K562 (cell line): ENCODE results near the gene FTSJ1. TPM values are rescaled to one million over a fixed set of nuclear protein-coding genes. Genes with fewer than 3 reads are reported as not detected.
A peak's percentile ranks its signal among the peaks of the same experiment; 100 is the strongest.

ENCODE experiments used
- ARHGAP35 ChIP-seq: fragments of 450-650 bp; IDR thresholded peaks from 2 replicates; pipeline ENCODE4 v1.6.1; 2018; ENCODE audit not compliant: partially characterized antibody
- BRD4 ChIP-seq: fragments of 200-600 bp; sonication (generic); IDR thresholded peaks from 2 replicates; pipeline ENCODE4 v1.6.1; 2017; ENCODE audit warnings: inconsistent platforms
- CAMTA2 ChIP-seq: fragments of 250-450 bp; sonication (Bioruptor Pico); conservative IDR thresholded peaks from 2 replicates; pipeline ENCODE4 v1.5.1; 2022
- CC2D1A ChIP-seq: fragments of 450-650 bp; IDR thresholded peaks from 2 replicates; pipeline ENCODE4 v1.6.1; 2017; ENCODE audit warnings: mild to moderate bottlenecking
- CCNT2 ChIP-seq: IDR thresholded peaks from 2 replicates; pipeline ENCODE4 v1.6.1; 2011; ENCODE audit warnings: borderline replicate concordance, low read depth, mild to moderate bottlenecking, moderate library complexity, mixed read lengths, low read length; ENCODE audit not compliant: insufficient read length; ENCODE audit errors: extremely low read depth
- FIP1L1 ChIP-seq: fragments of 200-400 bp; formaldehyde crosslinking; IDR thresholded peaks from 2 replicates; pipeline ENCODE4 v1.6.1; 2018; ENCODE audit warnings: mild to moderate bottlenecking, low read depth, low read length; ENCODE audit not compliant: poor library complexity, severe bottlenecking
- HDAC6 ChIP-seq: IDR thresholded peaks from 2 replicates; pipeline ENCODE4 v1.6.1; 2012; ENCODE audit warnings: low read depth, mild to moderate bottlenecking, control low read depth, inconsistent platforms, low read length, moderate library complexity
- HIVEP1 ChIP-seq: fragments of 250-450 bp; sonication (Bioruptor Pico); IDR thresholded peaks from 2 replicates; pipeline ENCODE4 v1.4.0; 2020; ENCODE audit warnings: mild to moderate bottlenecking
- LARP7 ChIP-seq: fragments of 450-650 bp; IDR thresholded peaks from 2 replicates; pipeline ENCODE4 v1.6.1; 2016
- NFYB ChIP-seq: IDR thresholded peaks from 2 replicates; pipeline ENCODE4 v1.6.1; 2011; ENCODE audit warnings: mild to moderate bottlenecking, moderate library complexity; ENCODE audit not compliant: insufficient read length; ENCODE audit errors: extremely low read depth
- OTX1 ChIP-seq: fragments of 450-650 bp; formaldehyde crosslinking; IDR thresholded peaks from 2 replicates; pipeline ENCODE4 v1.4.0; 2022; ENCODE audit warnings: mild to moderate bottlenecking
- PURB ChIP-seq: sonication (generic); formaldehyde crosslinking; IDR thresholded peaks from 2 replicates; pipeline ENCODE4 v1.9.0; 2021; ENCODE audit warnings: low read depth, mild to moderate bottlenecking, missing genetic modification reagents
- SMARCA5 ChIP-seq: fragments of 450-650 bp; IDR thresholded peaks from 2 replicates; pipeline ENCODE4 v1.6.1; 2016
- TCF7 ChIP-seq: sonication (generic); IDR thresholded peaks from 2 replicates; pipeline ENCODE4 v1.6.1; 2016; ENCODE audit warnings: antibody characterized with exemption, borderline replicate concordance
- TFAM ChIP-seq: fragments of 250-450 bp; sonication (Bioruptor Pico); conservative IDR thresholded peaks from 2 replicates; pipeline ENCODE4 v1.5.0; 2021; ENCODE audit warnings: mild to moderate bottlenecking, moderate library complexity
- TSC22D4 ChIP-seq: fragments of 450-650 bp; IDR thresholded peaks from 2 replicates; pipeline ENCODE4 v1.6.1; 2016; ENCODE audit warnings: missing genetic modification characterization, missing biosample characterization, control low read depth
- XRCC4 ChIP-seq: IDR thresholded peaks from one replicate; pipeline ENCODE4 v1.6.1; 2011; ENCODE audit not compliant: insufficient read depth, insufficient read length; ENCODE audit errors: extremely low read depth
- polyA plus RNA-seq, 8 experiments: library from polyadenylated mRNA; depleted of rRNA in 4 of 8; stranded (reverse) in 5 of 8; unstranded in 3 of 8; fragments of >200 nt; fragmentation: Nextera tagmentation in 2 of 8; fragmentation: Illumina TruSeq in 1 of 8; extraction: Ambion mirVana in 2 of 8; extraction: Trizol in 1 of 8; gene quantifications; 2 replicates each; pipeline versions ENCODE4 v1.2.1 to v1.2.3, GENCODE V29; 2011 to 2014; ENCODE audit warnings: inconsistent platforms in 1 of 8, missing spikeins in 1 of 8
- total RNA-seq, 7 experiments: library from RNA; depleted of rRNA in 6 of 7; stranded (reverse); fragments of >200 nt in 6 of 7; fragmentation: Illumina TruSeq in 2 of 7; extraction: Trizol in 2 of 7; gene quantifications; 2 replicates each; pipeline versions ENCODE4 v1.2.1 to v1.2.3, GENCODE V29; 2011 to 2021; ENCODE audit warnings: low replicate concordance in 1 of 7
- TF ChIP-seq, protein P1 (sequence below), 2 experiments: fragments of 450-650 bp; IDR thresholded peaks; 2 replicates each; pipeline ENCODE4 v1.6.1; 2018; ENCODE audit warnings: mild to moderate bottlenecking in 2 of 2, low read depth in 1 of 2; ENCODE audit not compliant: partially characterized antibody in 2 of 2
- TF ChIP-seq, protein P2 (sequence below), 2 experiments: fragments of 200-800 bp in 1 of 2; sonication (Bioruptor generic) in 1 of 2; sonication (generic) in 1 of 2; formaldehyde crosslinking in 1 of 2; IDR thresholded peaks in 1 of 2; conservative IDR thresholded peaks in 1 of 2; 2 replicates each; pipeline versions ENCODE4 v1.5.0 to v1.6.1; 2016 to 2020; ENCODE audit warnings: missing compliant biosample characterization in 1 of 2, missing genetic modification characterization in 1 of 2, missing genetic modification reagents in 1 of 2
- TF ChIP-seq, protein P3 (sequence below): fragments of 250-450 bp; sonication (Bioruptor Pico); IDR thresholded peaks from 2 replicates; pipeline ENCODE4 v1.5.0; 2021

Gene FTSJ1
- total and polyA plus RNA-seq, 9 of the 15 experiments (the other 6 are each of a cell fraction or from before 2014, with no cell fraction given): 12.2 to 95.6 (median 71.6) TPM

DNA sequence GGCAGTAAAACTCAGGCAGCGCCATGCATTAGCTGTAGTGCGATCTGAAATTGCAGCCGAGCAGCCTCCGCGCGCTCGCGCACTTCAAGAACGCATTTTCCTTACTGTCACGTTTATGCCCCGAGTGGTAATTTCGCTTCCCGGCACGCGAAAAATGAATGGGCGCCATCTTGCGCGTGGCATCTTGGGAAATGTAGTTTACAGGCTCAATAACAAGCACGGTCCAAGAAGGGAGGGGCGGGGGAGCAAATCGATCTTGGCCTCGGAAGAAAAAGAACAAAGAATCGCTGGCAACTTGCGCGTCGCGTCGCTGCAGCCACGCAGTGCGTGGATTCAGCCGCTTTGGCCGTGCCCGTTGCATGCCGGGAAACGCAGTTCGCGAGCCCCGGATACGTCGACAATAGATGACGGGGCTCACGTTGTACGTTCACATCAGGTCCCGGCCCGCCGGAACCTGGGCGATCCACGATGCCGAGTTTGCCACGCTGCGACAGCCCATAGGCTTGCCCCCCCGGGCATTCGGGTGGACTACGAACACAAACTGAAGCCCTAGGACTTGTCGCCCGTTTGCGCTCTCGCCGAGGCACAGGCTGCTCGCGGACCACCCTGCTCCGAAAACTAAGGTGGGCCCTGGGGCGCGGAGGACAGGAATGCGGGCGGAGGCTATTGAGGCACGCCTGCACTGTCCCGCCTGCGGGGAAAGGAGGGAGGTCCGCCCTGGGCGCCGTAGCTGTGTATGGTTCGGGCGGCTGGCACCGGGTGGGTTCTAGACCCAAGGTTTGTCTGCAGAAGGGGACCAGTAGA, at the start of gene FTSJ1 (continued):
- TF ChIP-seq, protein P1, sequence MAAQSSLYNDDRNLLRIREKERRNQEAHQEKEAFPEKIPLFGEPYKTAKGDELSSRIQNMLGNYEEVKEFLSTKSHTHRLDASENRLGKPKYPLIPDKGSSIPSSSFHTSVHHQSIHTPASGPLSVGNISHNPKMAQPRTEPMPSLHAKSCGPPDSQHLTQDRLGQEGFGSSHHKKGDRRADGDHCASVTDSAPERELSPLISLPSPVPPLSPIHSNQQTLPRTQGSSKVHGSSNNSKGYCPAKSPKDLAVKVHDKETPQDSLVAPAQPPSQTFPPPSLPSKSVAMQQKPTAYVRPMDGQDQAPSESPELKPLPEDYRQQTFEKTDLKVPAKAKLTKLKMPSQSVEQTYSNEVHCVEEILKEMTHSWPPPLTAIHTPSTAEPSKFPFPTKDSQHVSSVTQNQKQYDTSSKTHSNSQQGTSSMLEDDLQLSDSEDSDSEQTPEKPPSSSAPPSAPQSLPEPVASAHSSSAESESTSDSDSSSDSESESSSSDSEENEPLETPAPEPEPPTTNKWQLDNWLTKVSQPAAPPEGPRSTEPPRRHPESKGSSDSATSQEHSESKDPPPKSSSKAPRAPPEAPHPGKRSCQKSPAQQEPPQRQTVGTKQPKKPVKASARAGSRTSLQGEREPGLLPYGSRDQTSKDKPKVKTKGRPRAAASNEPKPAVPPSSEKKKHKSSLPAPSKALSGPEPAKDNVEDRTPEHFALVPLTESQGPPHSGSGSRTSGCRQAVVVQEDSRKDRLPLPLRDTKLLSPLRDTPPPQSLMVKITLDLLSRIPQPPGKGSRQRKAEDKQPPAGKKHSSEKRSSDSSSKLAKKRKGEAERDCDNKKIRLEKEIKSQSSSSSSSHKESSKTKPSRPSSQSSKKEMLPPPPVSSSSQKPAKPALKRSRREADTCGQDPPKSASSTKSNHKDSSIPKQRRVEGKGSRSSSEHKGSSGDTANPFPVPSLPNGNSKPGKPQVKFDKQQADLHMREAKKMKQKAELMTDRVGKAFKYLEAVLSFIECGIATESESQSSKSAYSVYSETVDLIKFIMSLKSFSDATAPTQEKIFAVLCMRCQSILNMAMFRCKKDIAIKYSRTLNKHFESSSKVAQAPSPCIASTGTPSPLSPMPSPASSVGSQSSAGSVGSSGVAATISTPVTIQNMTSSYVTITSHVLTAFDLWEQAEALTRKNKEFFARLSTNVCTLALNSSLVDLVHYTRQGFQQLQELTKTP (IDR thresholded peaks at IDR 0.05; ENCODE audit: low read depth in 1 of 2, partially characterized antibody in 2 of 2): peak in 1 of 2 experiments; percentile 96
- no peak for TF ChIP-seq TSC22D4 (tag)
- TF ChIP-seq HIVEP1 (CRISPR knock-in tag): no peak
- TF ChIP-seq FIP1L1: no peak
- TF ChIP-seq ARHGAP35: no peak
- no peak for TF ChIP-seq LARP7
- TF ChIP-seq CC2D1A: no peak
- TF ChIP-seq, protein P2, sequence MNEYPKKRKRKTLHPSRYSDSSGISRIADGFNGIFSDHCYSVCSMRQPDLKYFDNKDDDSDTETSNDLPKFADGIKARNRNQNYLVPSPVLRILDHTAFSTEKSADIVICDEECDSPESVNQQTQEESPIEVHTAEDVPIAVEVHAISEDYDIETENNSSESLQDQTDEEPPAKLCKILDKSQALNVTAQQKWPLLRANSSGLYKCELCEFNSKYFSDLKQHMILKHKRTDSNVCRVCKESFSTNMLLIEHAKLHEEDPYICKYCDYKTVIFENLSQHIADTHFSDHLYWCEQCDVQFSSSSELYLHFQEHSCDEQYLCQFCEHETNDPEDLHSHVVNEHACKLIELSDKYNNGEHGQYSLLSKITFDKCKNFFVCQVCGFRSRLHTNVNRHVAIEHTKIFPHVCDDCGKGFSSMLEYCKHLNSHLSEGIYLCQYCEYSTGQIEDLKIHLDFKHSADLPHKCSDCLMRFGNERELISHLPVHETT (CRISPR knock-in tag; conservative IDR thresholded peaks at IDR 0.05 in 1 of 2, IDR thresholded peaks at IDR 0.05 in 1 of 2): peak in 1 of 2 experiments; percentile 68; a peak in 2 of 4 replicates
- peak; percentile 8 for TF ChIP-seq NFYB
- no peak for TF ChIP-seq CCNT2
- no peak for TF ChIP-seq BRD4
- TF ChIP-seq PURB (CRISPR knock-in tag): no peak
- TF ChIP-seq OTX1 (CRISPR knock-in tag): no peak
- no peak for TF ChIP-seq TFAM (CRISPR knock-in tag)
- TF ChIP-seq SMARCA5: no peak
- TF ChIP-seq, protein P3, sequence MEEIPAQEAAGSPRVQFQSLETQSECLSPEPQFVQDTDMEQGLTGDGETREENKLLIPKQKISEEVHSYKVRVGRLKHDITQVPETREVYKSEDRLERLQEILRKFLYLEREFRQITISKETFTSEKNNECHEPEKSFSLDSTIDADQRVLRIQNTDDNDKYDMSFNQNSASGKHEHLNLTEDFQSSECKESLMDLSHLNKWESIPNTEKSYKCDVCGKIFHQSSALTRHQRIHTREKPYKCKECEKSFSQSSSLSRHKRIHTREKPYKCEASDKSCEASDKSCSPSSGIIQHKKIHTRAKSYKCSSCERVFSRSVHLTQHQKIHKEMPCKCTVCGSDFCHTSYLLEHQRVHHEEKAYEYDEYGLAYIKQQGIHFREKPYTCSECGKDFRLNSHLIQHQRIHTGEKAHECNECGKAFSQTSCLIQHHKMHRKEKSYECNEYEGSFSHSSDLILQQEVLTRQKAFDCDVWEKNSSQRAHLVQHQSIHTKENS (CRISPR knock-in tag): no peak
- TF ChIP-seq XRCC4: no peak
- TF ChIP-seq CAMTA2 (CRISPR knock-in tag): no peak
- TF ChIP-seq HDAC6: no peak
- peak; percentile 42; the same call in 1 of the 2 replicates for TF ChIP-seq TCF7
